Stimulated activated CD4-positive, alpha-beta T cell treated with anti-CD3 and anti-CD28 coated beads, Interleukin-4, amount 100 ng/mL, for 1 hour (primary cell): ENCODE measurements around the gene GNLY.
"Not testable (repeated sequence)": the region's sequence is repeated elsewhere in the genome, so short reads cannot be mapped to it uniquely, and the experiment has no call there.

Experiments used
- DNase-seq: peaks from one replicate; pipeline ENCODE4 v3.0.0-alpha.2; 2020

The GNLY gene

GRCh38 chr2:85665264-85665937 lies 28.8 kb upstream of the GNLY start:
- DNase-seq, result no peak

- DNase-seq, result no peak
Observed at GRCh38 chr2:85666016-85666415, 28.1 kb upstream of the GNLY start.

GRCh38 chr2:85666435-85667316 lies 27.5 kb upstream of the GNLY start:
- no peak for DNase-seq

- no peak for DNase-seq
Observed at GRCh38 chr2:85667561-85668008, 26.6 kb upstream of the GNLY start.

GRCh38 chr2:85668009-85668856 lies 25.9 kb upstream of the GNLY start, which contains the start of gene SFTPB:
SFTPB (minus strand) TSS chr2:85668199; CDS start chr2:85668183, 16 bp downstream.
- no peak for DNase-seq

GRCh38 chr2:85668857-85669142 lies 25.4 kb upstream of the GNLY start:
- DNase-seq, result no peak

GRCh38 chr2:85669549-85669948 lies 24.6 kb upstream of the GNLY start:
- DNase-seq, result no peak

- DNase-seq, result not testable (repeated sequence)
Observed at GRCh38 chr2:85670416-85670815, 23.7 kb upstream of the GNLY start.

- no peak for DNase-seq
Observed at GRCh38 chr2:85672456-85672855, 21.7 kb upstream of the GNLY start.

GRCh38 chr2:85673716-85674375 lies 20.3 kb upstream of the GNLY start:
- no peak for DNase-seq

GRCh38 chr2:85674417-85674816 lies 19.7 kb upstream of the GNLY start:
- no peak for DNase-seq

- no peak for DNase-seq
Observed at GRCh38 chr2:85675427-85675826, 18.7 kb upstream of the GNLY start.

- DNase-seq, result no peak
Observed at GRCh38 chr2:85675866-85676548, 18.2 kb upstream of the GNLY start.

- DNase-seq, result no peak
Observed at GRCh38 chr2:85678377-85678776, 15.8 kb upstream of the GNLY start.

GRCh38 chr2:85678794-85679672 lies 15.1 kb upstream of the GNLY start:
- peak; percentile 79 for DNase-seq

- no peak for DNase-seq
Observed at GRCh38 chr2:85680707-85681371, 13.3 kb upstream of the GNLY start.

- no peak for DNase-seq
Observed at GRCh38 chr2:85681372-85681763, 12.8 kb upstream of the GNLY start.

- DNase-seq, result no peak
Observed at GRCh38 chr2:85681776-85682175, 12.4 kb upstream of the GNLY start.

GRCh38 chr2:85682378-85682777 lies 11.8 kb upstream of the GNLY start:
- DNase-seq, result no peak

- no peak for DNase-seq
Observed at GRCh38 chr2:85684380-85684779, 9.8 kb upstream of the GNLY start.

- no peak for DNase-seq
Observed at GRCh38 chr2:85684806-85685205, 9.4 kb upstream of the GNLY start.
